Renal pelvis (tissue), 3 donors: ENCODE measurements around the gene MMP2. TPM values are rescaled to one million over a fixed set of nuclear protein-coding genes. Genes with fewer than 3 reads are reported as not detected.

Experiments used
- polyA plus RNA-seq, 3 donors: library from polyadenylated mRNA; unstranded; fragments of 120-200 nt; gene quantifications; one replicate each; pipeline ENCODE4 v1.2.1, GENCODE V29; 2013; ENCODE audit not compliant: insufficient read length in 3 of 3

Gene MMP2
- polyA plus RNA-seq, 3 donors = 159 to 263 (median 206) TPM

Other genes starting within 250 kb of the MMP2 start
- 1 to 10 TPM; 6.4 to 7.0 (median 7.0) TPM for gene IRX6, start 155.0 kb upstream of the MMP2 start, polyA plus RNA-seq
- gene LPCAT2, start 29.9 kb downstream of the MMP2 start, polyA plus RNA-seq = 10 to 100 TPM in 1 of 3 donors, 1 to 10 TPM in 2; 8.0 to 10.8 (median 8.1) TPM
- gene CAPNS2, start 87.5 kb downstream of the MMP2 start, polyA plus RNA-seq = under 1 TPM in 1 of 3 donors, not detected in 2; 0.11 TPM
- under 1 TPM in 2 of 3 donors, not detected in 1; 0.09 to 0.25 TPM for gene SLC6A2, start 176.8 kb downstream of the MMP2 start, polyA plus RNA-seq